ENCODE results near the gene CREB5.

Gene CREB5

DNA sequence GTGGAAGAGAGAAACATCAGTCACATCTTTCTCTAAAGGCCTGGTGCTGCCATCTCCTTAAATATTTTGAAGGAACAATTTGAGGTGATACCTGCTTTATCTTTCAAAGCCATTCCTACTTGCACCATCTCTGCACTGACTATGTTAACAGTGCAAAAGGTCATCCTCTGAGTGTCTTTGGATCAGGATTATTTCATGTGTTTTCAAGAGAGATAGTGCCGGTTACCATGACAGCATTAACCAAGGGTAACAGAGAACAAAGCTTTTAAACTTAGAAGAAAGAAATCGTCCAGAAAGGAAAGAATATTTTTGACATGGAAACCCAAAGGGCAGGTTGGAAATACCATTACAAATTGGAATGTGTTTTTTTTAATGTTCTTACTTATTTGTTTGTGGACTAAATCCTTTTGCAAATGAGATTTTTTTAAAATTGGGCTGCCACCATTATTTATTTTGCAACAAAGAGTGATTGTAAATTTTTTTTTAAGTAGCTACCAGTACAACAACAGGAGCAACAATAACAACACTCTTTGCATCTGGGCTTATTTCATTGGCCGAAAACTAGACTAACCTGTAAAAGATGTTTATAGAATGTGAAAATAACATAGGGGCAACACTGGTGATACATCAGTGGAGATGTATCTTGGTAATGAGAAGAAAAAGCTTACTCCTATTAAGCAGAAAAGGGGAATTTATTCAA, 234.2 kb downstream of the CREB5 start:
- Histone ChIP-seq H3F3A (ENCODE audit: low read depth) (no peaks in the 10 kb centered on the region), H3K36me3 (ENCODE audit: insufficient read depth, low read length) (no peaks in the 10 kb centered on the region), H2AFZ (ENCODE audit: low read length) (no peak overlapping the region), H3K9me2 (replicated peaks; ENCODE audit: low read depth, low read length) (no peaks in the 10 kb centered on the region), H3K9ac (ENCODE audit: low read depth, low read length, poor library complexity, severe bottlenecking) (no peak overlapping the region), H3K27me3 (ENCODE audit: insufficient read depth, low read length, poor library complexity, severe bottlenecking) (no peaks in the 10 kb centered on the region), H4K20me1 (ENCODE audit: insufficient read depth, low read length, poor library complexity, severe bottlenecking) (no peaks in the 10 kb centered on the region), H3K79me2 (ENCODE audit: insufficient read depth, low read length) (no peaks in the 10 kb centered on the region), H3K4me2 (ENCODE audit: low read depth, low read length, poor library complexity, severe bottlenecking) (no peak overlapping the region), H3K9me3 (ENCODE audit: insufficient read depth, low read depth, low read length) (no peaks in the 10 kb centered on the region), H3K4me3 (ENCODE audit: low read length, poor library complexity, severe bottlenecking) (no peak overlapping the region), H3K4me1 (ENCODE audit: insufficient read depth, low read length, poor library complexity, severe bottlenecking) (no peaks in the 10 kb centered on the region)
- TF ChIP-seq, protein P1, sequence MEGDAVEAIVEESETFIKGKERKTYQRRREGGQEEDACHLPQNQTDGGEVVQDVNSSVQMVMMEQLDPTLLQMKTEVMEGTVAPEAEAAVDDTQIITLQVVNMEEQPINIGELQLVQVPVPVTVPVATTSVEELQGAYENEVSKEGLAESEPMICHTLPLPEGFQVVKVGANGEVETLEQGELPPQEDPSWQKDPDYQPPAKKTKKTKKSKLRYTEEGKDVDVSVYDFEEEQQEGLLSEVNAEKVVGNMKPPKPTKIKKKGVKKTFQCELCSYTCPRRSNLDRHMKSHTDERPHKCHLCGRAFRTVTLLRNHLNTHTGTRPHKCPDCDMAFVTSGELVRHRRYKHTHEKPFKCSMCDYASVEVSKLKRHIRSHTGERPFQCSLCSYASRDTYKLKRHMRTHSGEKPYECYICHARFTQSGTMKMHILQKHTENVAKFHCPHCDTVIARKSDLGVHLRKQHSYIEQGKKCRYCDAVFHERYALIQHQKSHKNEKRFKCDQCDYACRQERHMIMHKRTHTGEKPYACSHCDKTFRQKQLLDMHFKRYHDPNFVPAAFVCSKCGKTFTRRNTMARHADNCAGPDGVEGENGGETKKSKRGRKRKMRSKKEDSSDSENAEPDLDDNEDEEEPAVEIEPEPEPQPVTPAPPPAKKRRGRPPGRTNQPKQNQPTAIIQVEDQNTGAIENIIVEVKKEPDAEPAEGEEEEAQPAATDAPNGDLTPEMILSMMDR (conservative IDR thresholded peaks at IDR 0.05; ENCODE audit: low read length), result no peak
- no peak for TF ChIP-seq EZH2phosphoT487 (IDR thresholded peaks at IDR 0.05; ENCODE audit: borderline replicate concordance)

DNA sequence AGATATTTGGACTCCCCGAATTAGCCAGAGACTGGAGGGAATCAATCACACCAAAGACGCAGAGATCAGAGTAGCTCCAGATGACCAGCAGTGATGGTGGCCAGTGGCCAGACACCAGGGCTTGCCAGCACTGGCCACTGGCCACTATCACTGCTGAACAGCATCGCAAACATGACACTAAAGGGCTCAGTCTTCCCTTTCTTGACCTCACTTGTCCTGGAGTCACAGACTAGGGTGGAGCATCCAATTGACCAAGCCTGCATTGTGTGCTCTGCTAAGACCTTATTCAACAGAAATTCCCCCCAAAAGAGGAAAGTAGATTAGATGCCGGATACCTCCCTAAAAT, 234.7 kb downstream of the CREB5 start:
- Histone ChIP-seq H3F3A (ENCODE audit: low read depth) (no peaks in the 10 kb centered on the region), H4K20me1 (ENCODE audit: insufficient read depth, low read length, poor library complexity, severe bottlenecking) (no peaks in the 10 kb centered on the region), H3K9me3 (ENCODE audit: insufficient read depth, low read depth, low read length) (no peaks in the 10 kb centered on the region), H3K4me3 (ENCODE audit: low read length, poor library complexity, severe bottlenecking) (no peak overlapping the region), H3K79me2 (ENCODE audit: insufficient read depth, low read length) (no peaks in the 10 kb centered on the region), H3K9me2 (replicated peaks; ENCODE audit: low read depth, low read length) (no peaks in the 10 kb centered on the region), H3K36me3 (ENCODE audit: insufficient read depth, low read length) (no peaks in the 10 kb centered on the region), H2AFZ (ENCODE audit: low read length) (no peak overlapping the region), H3K9ac (ENCODE audit: low read depth, low read length, poor library complexity, severe bottlenecking) (no peak overlapping the region), H3K4me1 (ENCODE audit: insufficient read depth, low read length, poor library complexity, severe bottlenecking) (no peaks in the 10 kb centered on the region), H3K4me2 (ENCODE audit: low read depth, low read length, poor library complexity, severe bottlenecking) (no peak overlapping the region), H3K27me3 (ENCODE audit: insufficient read depth, low read length, poor library complexity, severe bottlenecking) (no peaks in the 10 kb centered on the region)
- no peak for TF ChIP-seq EZH2phosphoT487 (IDR thresholded peaks at IDR 0.05; ENCODE audit: borderline replicate concordance)
- TF ChIP-seq, protein P1 (conservative IDR thresholded peaks at IDR 0.05; ENCODE audit: low read length), result no peak

DNA sequence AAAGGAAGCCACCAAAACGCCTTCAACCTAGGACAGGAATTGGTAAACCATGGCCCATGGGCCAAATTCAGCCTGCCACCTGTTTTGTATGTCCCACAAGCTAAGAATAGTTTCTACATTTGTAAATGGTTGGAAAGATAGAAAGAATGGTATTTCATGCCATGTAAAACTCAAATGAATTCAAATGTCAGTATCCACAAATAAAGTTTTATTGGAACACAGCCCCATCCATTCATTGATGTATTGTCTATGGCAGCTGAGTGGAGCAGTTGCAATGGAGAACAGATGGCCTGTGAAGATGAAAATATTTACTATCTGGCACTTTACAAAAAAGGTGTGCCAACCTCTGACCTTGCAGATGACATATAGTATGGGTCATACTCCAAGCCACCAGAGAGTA, 236.9 kb downstream of the CREB5 start:
- no peaks in the 10 kb centered on the region for H3K9me2 ChIP-seq (replicated peaks; ENCODE audit: low read depth, low read length)

More for the DNA sequence above, 236.9 kb downstream of the CREB5 start:
- Histone ChIP-seq H3K4me3 (ENCODE audit: low read length, poor library complexity, severe bottlenecking) (no peak overlapping the region), H3F3A (ENCODE audit: low read depth) (no peaks in the 10 kb centered on the region), H3K79me2 (ENCODE audit: insufficient read depth, low read length) (no peaks in the 10 kb centered on the region), H3K36me3 (ENCODE audit: insufficient read depth, low read length) (no peaks in the 10 kb centered on the region), H3K4me1 (ENCODE audit: insufficient read depth, low read length, poor library complexity, severe bottlenecking) (no peaks in the 10 kb centered on the region), H3K9me3 (ENCODE audit: insufficient read depth, low read depth, low read length) (no peaks in the 10 kb centered on the region), H3K27me3 (ENCODE audit: insufficient read depth, low read length, poor library complexity, severe bottlenecking) (no peaks in the 10 kb centered on the region), H4K20me1 (ENCODE audit: insufficient read depth, low read length, poor library complexity, severe bottlenecking) (no peaks in the 10 kb centered on the region), H3K4me2 (ENCODE audit: low read depth, low read length, poor library complexity, severe bottlenecking) (no peak overlapping the region), H3K9ac (ENCODE audit: low read depth, low read length, poor library complexity, severe bottlenecking) (no peak overlapping the region), H2AFZ (ENCODE audit: low read length) (no peak overlapping the region)
- TF ChIP-seq EZH2phosphoT487 (IDR thresholded peaks at IDR 0.05; ENCODE audit: borderline replicate concordance), result no peak
- TF ChIP-seq, protein P1 (conservative IDR thresholded peaks at IDR 0.05; ENCODE audit: low read length), result no peak

Measured in Loucy (cell line).